GM21515 (cell line): Measurements from ENCODE around the gene LIX1L.
"Not testable (repeated sequence)": the region's sequence is repeated elsewhere in the genome, so short reads cannot be mapped to it uniquely, and the experiment has no call there.

ENCODE experiments used
- ATAC-seq: cut with Tn5 transposase; IDR thresholded peaks from one replicate; pipeline ENCODE4 v1.9.1; 2021; ENCODE audit not compliant: unreplicated experiment

The LIX1L gene

GRCh38 chr1:145937436-145937835 lies 20.4 kb downstream of the LIX1L start:
- no peak for ATAC-seq

GRCh38 chr1:145936247-145936646 lies 21.6 kb downstream of the LIX1L start:
- ATAC-seq = no peak

GRCh38 chr1:145935708-145936107 lies 22.1 kb downstream of the LIX1L start:
- no peak for ATAC-seq

DNA sequence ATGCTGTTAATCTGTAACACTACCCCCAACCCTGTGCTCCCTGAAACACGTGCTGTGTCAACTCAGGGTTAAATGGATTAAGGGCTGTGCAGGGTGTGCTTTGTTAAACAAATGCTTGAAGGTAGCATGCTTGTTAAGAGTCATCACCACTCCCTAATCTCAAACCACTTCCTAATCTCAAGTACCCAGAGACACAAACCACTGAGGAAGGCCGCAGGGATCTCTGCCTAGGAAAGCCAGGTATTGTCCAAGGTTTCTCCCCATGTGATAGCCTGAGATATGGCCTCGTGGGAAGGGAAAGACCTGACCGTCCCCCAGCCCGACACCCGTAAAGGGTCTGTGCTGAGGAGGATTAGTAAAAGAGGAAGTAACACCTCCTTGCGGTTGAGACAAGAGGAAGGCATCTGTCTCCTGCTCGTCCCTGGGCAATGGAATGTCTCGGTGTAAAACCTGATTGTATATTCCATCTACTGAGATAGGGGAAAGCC lies 25.3 kb downstream of the LIX1L start:
- not testable (repeated sequence) for ATAC-seq

DNA sequence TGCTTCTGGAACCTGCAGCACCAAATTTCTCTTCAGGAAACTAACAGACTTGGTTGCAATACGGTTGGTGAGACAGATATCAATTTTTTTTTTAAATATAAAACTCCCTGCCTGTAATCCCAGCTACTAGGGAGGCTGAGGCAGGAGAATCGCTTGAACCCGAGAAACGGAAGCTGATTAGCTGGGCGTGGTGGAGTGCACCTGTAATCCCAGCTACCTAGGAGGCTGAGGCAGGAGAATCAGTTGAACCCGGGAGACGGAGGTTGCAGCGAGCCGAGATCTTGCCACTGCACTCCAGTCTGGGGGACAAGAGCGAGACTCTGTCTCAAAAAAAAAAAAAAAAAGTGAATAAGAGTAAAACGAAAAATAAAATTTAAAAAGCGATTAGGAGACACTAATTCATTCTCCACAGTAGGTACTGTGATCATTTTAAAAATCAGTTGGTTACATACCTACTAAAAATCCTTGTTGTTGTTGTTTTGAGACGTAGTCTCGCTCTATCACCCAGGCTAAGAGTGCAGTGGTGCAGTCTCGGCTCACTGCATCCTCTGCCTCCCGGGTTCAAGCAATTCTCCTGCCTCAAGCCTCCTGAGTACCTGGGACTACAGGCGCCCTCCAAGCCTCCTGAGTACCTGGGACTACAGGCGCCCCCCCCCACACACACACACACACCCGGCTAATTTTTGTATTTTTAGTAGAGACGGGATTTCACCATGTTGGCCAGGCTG lies 29.7 kb downstream of the LIX1L start:
- no peak for ATAC-seq

DNA sequence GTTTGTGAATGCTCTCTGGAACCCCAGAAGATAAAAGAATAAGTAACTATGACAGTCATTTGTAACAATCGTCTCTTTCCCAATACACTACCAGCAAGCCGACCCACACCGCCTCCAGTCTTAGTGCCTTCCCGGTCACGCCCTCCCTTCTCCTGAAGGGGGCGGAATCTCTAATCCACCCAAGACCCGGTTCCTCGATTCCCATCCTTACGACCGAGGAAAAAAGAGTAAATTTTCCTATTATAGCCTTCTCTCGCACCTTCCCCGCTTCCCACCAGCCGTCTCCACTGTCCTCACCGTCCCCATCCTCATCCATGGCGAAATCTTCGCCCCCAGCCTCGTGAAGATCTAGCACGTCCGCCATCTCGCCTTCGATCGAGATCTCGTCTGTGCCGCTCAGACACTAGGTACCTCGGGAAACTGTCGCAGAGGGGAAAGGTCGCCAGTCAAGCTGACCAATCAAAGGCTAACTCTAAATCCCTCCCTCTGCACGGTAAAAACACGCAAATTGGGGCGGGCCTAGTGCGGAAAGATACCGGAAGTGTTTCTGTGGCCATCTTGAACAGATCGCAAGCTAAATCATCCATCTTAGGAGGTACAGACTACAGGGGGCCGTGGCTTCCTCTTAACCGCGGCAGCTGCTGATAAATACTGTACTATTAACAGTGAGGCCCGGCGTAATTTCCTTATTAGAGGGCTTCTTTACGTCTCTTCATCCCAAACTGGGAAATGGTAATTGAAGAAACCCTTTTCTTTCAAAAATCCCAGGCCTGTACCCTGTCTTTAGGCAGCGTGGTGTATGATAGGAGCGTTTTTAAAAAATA lies 30.5 kb downstream of the LIX1L start, which contains the start of gene RBM8A:
Gene RBM8A, minus strand, starts transcription at position 422 of the 824 bp plus-strand sequence. Its CDS starts 58 bp downstream, at position 364.
- peak; percentile 87 for ATAC-seq

DNA sequence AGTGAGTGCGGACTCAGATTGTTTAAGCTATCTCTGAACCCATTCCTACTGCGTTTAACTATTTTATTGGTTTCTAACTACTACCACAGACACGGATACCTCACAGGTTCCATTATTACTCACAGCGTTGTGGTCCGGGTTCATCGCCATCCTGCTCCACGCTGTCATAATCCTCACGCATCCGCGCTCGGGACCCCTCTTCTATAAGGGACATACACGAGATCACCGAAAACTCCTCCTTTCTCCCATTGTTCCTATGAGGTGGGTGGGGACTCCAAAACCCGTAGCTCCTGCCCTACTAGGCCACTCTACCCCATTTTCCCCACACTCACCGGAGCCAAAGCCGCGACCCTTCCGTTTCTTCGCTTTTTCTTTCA lies 31.1 kb downstream of the LIX1L start:
- peak; percentile 5 for ATAC-seq

DNA sequence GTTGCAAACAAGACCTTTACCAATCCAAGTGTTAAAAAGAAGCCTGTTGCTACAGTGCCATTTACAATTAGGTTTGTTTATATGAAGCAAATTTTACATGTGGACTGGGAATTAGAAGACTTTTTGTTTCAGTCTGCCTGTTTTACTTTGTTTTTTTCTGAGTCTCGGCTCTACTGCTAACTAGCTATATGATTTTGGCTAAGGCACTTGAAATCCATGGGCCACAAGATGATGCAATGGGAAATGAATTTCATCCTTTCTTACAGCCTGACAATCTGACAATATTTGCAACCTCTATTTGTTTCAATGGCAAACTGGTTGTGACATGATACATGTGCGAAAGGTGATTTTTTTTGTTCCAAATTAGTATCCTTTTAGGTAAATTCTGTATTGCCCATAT lies 35.6 kb downstream of the LIX1L start:
- ATAC-seq = no peak

GRCh38 chr1:145920297-145920696 lies 37.5 kb downstream of the LIX1L start:
- not testable (repeated sequence) for ATAC-seq

- peak; percentile 80 for ATAC-seq
Observed at GRCh38 chr1:145918992-145919939, 38.6 kb downstream of the LIX1L start.

DNA sequence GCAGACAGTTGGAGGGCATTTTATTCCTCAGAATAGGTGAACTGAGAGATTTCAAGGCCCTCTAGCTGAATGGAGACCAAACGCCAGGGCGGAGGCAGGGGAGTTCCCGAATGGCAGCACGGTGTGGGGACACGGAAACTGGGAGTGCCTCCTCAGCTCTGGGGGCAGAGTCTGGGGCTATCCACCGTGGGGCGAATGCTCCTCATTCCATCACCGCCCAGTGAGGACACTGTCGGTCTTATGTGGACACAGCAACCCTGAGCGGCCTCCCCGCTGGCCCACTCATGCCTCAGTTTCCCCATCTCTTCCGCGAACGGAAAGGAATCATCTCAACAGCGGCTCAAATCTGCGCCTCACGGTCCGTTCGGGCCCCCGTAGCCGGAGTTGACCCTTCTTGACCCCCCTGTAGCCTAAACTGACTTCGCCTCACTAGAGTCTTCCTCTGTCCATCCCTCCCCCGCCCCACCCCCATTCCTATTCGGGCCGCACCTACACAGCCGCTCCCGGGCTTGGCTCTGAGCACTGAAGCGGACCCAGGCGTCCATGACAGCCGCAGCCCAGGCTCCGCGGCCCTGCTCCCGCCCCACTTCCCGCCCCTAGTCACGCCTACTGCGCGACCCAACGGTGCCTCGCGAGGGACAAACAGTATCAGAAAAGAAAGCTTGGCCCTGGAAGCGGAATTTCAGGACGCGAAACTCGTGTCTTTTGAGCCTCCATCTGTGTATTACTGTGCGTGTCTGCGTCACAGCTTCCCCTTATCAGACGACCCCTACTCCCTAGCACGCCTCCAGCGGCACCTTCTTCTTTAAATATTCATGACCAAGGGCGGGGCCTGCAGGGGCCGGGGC lies 39.4 kb downstream of the LIX1L start, which contains the start of gene PEX11B:
Gene PEX11B, minus strand, starts transcription at position 574 of the 848 bp plus-strand sequence. Its CDS starts 29 bp downstream, at position 545.
- peak; percentile 71 for ATAC-seq

DNA sequence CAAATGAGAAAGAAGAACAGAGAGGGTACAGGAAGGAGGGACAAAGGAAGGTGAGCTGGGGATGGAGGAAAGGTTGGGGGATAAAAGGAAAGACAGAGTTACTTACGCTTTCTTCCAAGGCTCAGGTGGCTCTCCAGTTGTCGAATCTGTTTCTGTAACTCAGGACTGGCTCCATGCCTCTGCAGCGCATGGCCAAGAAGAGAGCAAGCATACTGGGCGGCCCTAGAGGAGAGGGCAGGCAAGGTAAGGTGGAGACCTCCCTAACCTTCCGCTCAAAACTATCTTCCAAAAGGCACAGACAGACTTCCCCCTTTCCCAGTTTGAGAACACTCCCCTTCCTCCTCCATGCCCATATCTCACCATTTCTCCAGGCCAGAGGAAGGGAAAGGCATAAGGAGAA lies 40.2 kb downstream of the LIX1L start:
- ATAC-seq = no peak

GRCh38 chr1:145916745-145917144 lies 41.1 kb downstream of the LIX1L start:
- no peak for ATAC-seq

DNA sequence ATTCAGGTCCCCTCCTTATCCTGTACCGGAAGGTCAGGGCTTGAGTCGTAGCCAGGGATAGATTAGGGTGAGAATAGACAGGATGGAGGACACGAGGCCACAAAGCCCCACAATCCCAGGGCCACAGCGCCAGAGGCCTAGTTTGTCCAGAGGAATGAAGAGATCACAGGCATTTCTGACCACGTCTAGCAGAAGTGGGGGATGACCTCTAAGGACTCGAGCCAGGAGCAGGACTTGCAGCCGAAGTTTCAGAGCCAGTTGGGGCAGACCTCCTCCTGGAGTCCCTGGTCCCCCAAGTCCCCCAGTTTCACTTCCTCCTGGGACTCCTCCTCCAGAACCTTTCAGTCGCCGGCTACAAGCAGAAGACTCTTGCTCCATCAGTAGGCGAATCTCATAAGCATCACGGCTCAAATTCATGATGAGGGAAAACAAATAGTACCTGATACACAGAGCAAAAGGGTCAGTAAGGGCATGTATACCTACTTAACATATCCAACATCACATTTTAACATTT lies 45.6 kb downstream of the LIX1L start:
- ATAC-seq = no peak

GRCh38 chr1:145908653-145909052 lies 49.2 kb downstream of the LIX1L start:
- ATAC-seq = no peak

DNA sequence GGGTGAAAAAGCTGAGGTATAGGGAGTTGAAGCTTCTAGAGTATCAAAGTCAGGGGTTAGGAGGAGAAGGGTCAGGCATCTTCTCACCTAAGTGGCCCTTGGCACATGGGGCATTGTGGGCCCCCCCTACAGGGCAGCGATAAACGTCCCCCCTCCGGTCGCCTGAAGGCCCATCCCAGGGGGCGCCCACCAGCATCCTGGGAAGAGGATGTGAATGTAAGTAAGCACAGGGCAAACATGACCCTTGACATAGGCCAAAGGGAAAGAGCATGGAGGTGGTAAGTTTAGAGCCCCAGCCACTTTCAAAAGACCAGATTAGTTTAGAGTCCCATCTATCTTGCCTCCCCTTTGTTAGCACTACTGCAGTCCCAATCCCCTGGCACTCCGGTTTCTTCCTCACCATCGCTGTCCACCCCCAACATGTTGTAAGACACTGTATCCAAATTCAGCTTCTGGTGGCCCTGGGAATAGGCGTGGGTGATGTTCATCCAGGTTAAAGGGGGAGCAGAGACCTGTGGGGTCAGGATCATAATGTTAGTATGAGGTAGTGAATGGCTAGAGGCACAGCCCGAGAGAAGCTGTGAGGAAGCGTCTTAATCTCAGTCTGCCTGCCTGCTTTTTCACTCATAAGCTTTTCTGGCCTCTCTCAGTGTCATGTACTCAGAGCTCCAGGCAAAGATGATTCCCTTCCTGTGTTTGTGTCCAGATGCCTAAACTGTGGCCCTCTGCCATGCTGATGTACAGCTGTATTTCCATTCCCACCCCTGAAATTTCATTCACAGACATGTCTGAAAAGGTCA lies 50.7 kb downstream of the LIX1L start:
- no peak for ATAC-seq

DNA sequence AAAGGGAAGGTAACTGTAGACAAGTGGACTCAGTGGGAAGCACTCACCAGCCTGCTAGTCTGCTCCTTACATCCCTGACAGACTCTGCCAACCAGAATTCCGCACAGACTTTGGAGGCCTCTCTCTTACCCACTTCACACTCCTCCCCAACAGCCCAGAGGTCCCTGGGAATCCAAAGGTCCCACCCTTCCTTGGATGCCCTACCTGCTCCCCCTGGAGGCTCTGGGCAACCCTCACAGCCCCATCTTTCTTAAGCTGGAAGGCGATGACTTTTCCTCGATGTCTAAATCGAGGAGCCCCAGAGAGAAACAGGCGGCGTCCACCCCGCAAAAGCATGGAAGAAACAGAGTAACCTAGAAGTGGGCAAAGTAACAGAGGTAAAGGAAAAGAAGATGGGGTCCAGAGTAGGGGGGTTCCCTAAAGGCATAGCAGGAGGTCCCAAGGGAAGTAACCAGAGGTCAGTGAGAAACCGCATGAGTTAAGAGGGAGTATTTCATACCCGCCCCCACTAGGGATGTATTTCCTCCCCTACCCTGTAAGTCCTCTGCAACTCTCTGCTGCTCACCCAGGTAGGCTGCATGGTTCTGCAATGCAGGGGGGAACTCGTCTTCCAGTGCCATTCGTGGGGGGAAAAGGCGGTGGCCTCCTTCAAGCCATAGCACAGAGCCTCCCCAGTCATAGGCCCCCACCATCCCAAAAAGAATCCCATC lies 56.4 kb downstream of the LIX1L start:
- ATAC-seq = no peak

GRCh38 chr1:145898756-145899155 lies 59.1 kb downstream of the LIX1L start:
- no peak for ATAC-seq
